HepG2 (cell line): ENCODE results near the gene SMIM9.

ENCODE experiments used
- ATF2 ChIP-seq: sonication (generic); formaldehyde crosslinking; IDR thresholded peaks from 2 replicates; pipeline ENCODE4 v1.4.0; 2020; ENCODE audit warnings: missing genetic modification reagents
- GFI1 ChIP-seq: sonication (generic); formaldehyde crosslinking; IDR thresholded peaks from 2 replicates; pipeline ENCODE4 v1.5.0; 2020; ENCODE audit warnings: missing genetic modification reagents, mild to moderate bottlenecking, borderline replicate concordance
- HDAC2 ChIP-seq: sonication (generic); formaldehyde crosslinking; IDR thresholded peaks from 2 replicates; pipeline ENCODE4 v1.4.0; 2020; ENCODE audit warnings: missing genetic modification reagents
- NFE2L1 ChIP-seq: sonication (generic); formaldehyde crosslinking; IDR thresholded peaks from 2 replicates; pipeline ENCODE4 v1.4.0; 2020; ENCODE audit warnings: missing genetic modification reagents, mild to moderate bottlenecking, borderline replicate concordance
- SAFB2 ChIP-seq: sonication (generic); formaldehyde crosslinking; IDR thresholded peaks from 2 replicates; pipeline ENCODE4 v1.5.1; 2020; ENCODE audit warnings: missing genetic modification reagents, low read depth, mild to moderate bottlenecking, borderline replicate concordance
- SMAD1 ChIP-seq: sonication (generic); formaldehyde crosslinking; IDR thresholded peaks from 2 replicates; pipeline ENCODE4 v1.4.0; 2020; ENCODE audit warnings: missing genetic modification reagents, low read depth, mild to moderate bottlenecking, borderline replicate concordance
- SOX6 ChIP-seq, 2 experiments: fragments of 450-650 bp in 1 of 2; sonication (generic) in 1 of 2; formaldehyde crosslinking in 1 of 2; IDR thresholded peaks; 2 replicates each; pipeline versions ENCODE4 v1.4.0 to v1.6.1; 2017 to 2020; ENCODE audit warnings: antibody characterized with exemption in 1 of 2, mild to moderate bottlenecking in 1 of 2, missing genetic modification reagents in 1 of 2
- SP5 ChIP-seq: IDR thresholded peaks from 2 replicates; pipeline ENCODE4 v1.6.1; 2016; ENCODE audit warnings: low read depth, borderline replicate concordance
- TBL1XR1 ChIP-seq: fragments of 150-350 bp; IDR thresholded peaks from 2 replicates; pipeline ENCODE4 v1.6.1; 2014; ENCODE audit warnings: borderline replicate concordance, low read length; ENCODE audit not compliant: partially characterized antibody
- ZNF274 ChIP-seq: sonication (generic); formaldehyde crosslinking; IDR thresholded peaks from 2 replicates; pipeline ENCODE4 v1.5.1; 2020; ENCODE audit warnings: mild to moderate bottlenecking, missing genetic modification reagents
- ZNF547 ChIP-seq: sonication (generic); formaldehyde crosslinking; IDR thresholded peaks from 2 replicates; pipeline ENCODE4 v1.5.1; 2020; ENCODE audit warnings: mild to moderate bottlenecking, missing genetic modification reagents
- TF ChIP-seq, protein P1 (sequence below): sonication (generic); formaldehyde crosslinking; IDR thresholded peaks from 2 replicates; pipeline ENCODE4 v1.5.1; 2020; ENCODE audit warnings: missing genetic modification reagents, mild to moderate bottlenecking, borderline replicate concordance

- TF ChIP-seq NFE2L1 (CRISPR knock-in tag) (no peak), SP5 (CRISPR knock-in tag) (no peak), ATF2 (no peak), HDAC2 (CRISPR knock-in tag) (no peak), SMAD1 (CRISPR knock-in tag) (no peak), ZNF547 (CRISPR knock-in tag) (no peak), TBL1XR1 (no peak), SOX6 (IDR thresholded peaks at IDR 0.05) (no peak), SOX6 (CRISPR knock-in tag; IDR thresholded peaks at IDR 0.05) (no peak), ZNF274 (CRISPR knock-in tag) (no peak), SAFB2 (CRISPR knock-in tag) (no peak), GFI1 (no peak)
- TF ChIP-seq, protein P1, sequence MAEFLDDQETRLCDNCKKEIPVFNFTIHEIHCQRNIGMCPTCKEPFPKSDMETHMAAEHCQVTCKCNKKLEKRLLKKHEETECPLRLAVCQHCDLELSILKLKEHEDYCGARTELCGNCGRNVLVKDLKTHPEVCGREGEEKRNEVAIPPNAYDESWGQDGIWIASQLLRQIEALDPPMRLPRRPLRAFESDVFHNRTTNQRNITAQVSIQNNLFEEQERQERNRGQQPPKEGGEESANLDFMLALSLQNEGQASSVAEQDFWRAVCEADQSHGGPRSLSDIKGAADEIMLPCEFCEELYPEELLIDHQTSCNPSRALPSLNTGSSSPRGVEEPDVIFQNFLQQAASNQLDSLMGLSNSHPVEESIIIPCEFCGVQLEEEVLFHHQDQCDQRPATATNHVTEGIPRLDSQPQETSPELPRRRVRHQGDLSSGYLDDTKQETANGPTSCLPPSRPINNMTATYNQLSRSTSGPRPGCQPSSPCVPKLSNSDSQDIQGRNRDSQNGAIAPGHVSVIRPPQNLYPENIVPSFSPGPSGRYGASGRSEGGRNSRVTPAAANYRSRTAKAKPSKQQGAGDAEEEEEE (CRISPR knock-in tag), result no peak
Observed at GRCh38 chrX:154804261-154804956, 30.1 kb downstream of the SMIM9 start.
